K562 (cell line): ENCODE results near the gene PRDM16. TPM values are rescaled to one million over a fixed set of nuclear protein-coding genes. Genes with fewer than 3 reads are reported as not detected.

Experiments
- ATAC-seq: fragments of 200-7000 bp; cut with Tn5 transposase; 3 replicates; pipeline ENCODE4 v1.9.1; 2020; ENCODE audit warnings: moderate library complexity
- BruUV-seq: library from RNA; stranded (reverse); fragments of 400-500 nt; replicated peaks from 2 replicates; lab custom pipeline; 2021; lab: Mats Ljungman, UMichigan
- CTCF ChIA-PET: fragments of 300-600 bp; formaldehyde crosslinking; extraction: SDS; loops from one replicate; lab custom pipeline; 2021; ENCODE audit warnings: low intra/inter-chr PET ratio; lab: Yijun Ruan, JAX
- POLR2A ChIA-PET: fragments of 300-600, 350-650 bp; sonication (Branson Sonifier 250); formaldehyde crosslinking; extraction: SDS; loops from one replicate; lab custom pipeline; 2021; ENCODE audit warnings: antibody characterized with exemption, inconsistent platforms; lab: Yijun Ruan, JAX
- DNase-seq, 4 experiments: peaks; one replicate each; pipeline versions ENCODE4 v3.0.0 to v3.0.0-alpha.2; 2011 to 2018; ENCODE audit warnings: low spot score in 3 of 4, mixed read lengths in 3 of 4; ENCODE audit errors: extremely low read depth in 1 of 4
- FAIRE-seq: peaks from 2 replicates; lab custom pipeline; 2011; peaks lifted over from hg19 to GRCh38; lab: Jason Lieb, UNC
- H2AFZ ChIP-seq: 2 replicates; pipeline ENCODE4 v1.6.0; 2011; ENCODE audit warnings: low read depth, low read length, control low read depth, inconsistent platforms
- H3K27ac ChIP-seq: fragments of 200-600 bp; 3 replicates; pipeline ENCODE4 v1.8.0; 2011; ENCODE audit warnings: low read depth, mild to moderate bottlenecking, control low read depth, inconsistent platforms, low read length, moderate library complexity, mixed read lengths; ENCODE audit errors: extremely low read depth
- H3K27me3 ChIP-seq, 2 experiments: fragments of 300-600 bp in 1 of 2; 2 replicates in 1 of 2; 3 replicates in 1 of 2; pipeline versions ENCODE4 v1.6.0 to v1.8.0; 2011; ENCODE audit warnings: inconsistent platforms in 2 of 2, low read length in 2 of 2, mild to moderate bottlenecking in 1 of 2, mixed read lengths in 1 of 2, moderate library complexity in 1 of 2; ENCODE audit not compliant: control insufficient read depth in 2 of 2, insufficient read depth in 2 of 2
- H3K36me3 ChIP-seq: fragments of 300-600 bp; 3 replicates; pipeline ENCODE4 v1.8.0; 2011; ENCODE audit warnings: mild to moderate bottlenecking, low read length, inconsistent platforms; ENCODE audit not compliant: control insufficient read depth, insufficient read depth
- H3K4me1 ChIP-seq, 2 experiments: fragments of 200-600 bp in 1 of 2; replicated peaks in 1 of 2; 2 replicates in 1 of 2; 3 replicates in 1 of 2; pipeline versions ENCODE4 v1.5.1 to v1.8.0; 2011; ENCODE audit warnings: inconsistent platforms in 2 of 2, low read length in 2 of 2, mild to moderate bottlenecking in 1 of 2, mixed read lengths in 1 of 2, moderate library complexity in 1 of 2; ENCODE audit not compliant: control insufficient read depth in 2 of 2, insufficient read depth in 2 of 2
- H3K4me2 ChIP-seq: 2 replicates; pipeline ENCODE4 v1.6.1; 2011; ENCODE audit warnings: low read length, control low read depth, inconsistent platforms, mixed read lengths; ENCODE audit not compliant: insufficient read depth
- H3K4me3 ChIP-seq: fragments of 200-600 bp; sonication (generic), shearing (Covaris generic); 2 replicates; pipeline ENCODE4 v1.5.1; 2016; ENCODE audit warnings: control low read depth, inconsistent platforms
- H3K79me2 ChIP-seq: fragments of 200-600 bp; 3 replicates; pipeline ENCODE4 v1.8.0; 2011; ENCODE audit warnings: low read length, inconsistent platforms; ENCODE audit not compliant: control insufficient read depth, insufficient read depth
- H3K9ac ChIP-seq, 2 experiments: 2 replicates each; pipeline versions ENCODE4 v1.6.0 to v1.6.1; 2011; ENCODE audit warnings: low read depth in 2 of 2, low read length in 2 of 2, control low read depth in 1 of 2, inconsistent platforms in 1 of 2, mild to moderate bottlenecking in 1 of 2, mixed read lengths in 1 of 2; ENCODE audit not compliant: insufficient read depth in 1 of 2
- H3K9me1 ChIP-seq: one replicate; pipeline ENCODE4 v1.6.0; 2011; ENCODE audit warnings: inconsistent platforms, mild to moderate bottlenecking, low read length, moderate library complexity; ENCODE audit not compliant: control insufficient read depth, insufficient read depth
- H3K9me3 ChIP-seq: replicated peaks from 2 replicates; pipeline ENCODE4 v1.5.1; 2011; ENCODE audit warnings: low read depth, low read length, inconsistent platforms; ENCODE audit not compliant: control insufficient read depth, insufficient read depth
- H4K20me1 ChIP-seq: replicated peaks from 2 replicates; pipeline ENCODE4 v1.6.1; 2011; ENCODE audit warnings: low read length, inconsistent platforms, mixed read lengths; ENCODE audit not compliant: control insufficient read depth, insufficient read depth
- ARID2 ChIP-seq: fragments of 450-650 bp; IDR thresholded peaks from 2 replicates; pipeline ENCODE4 v1.6.1; 2017; ENCODE audit warnings: antibody characterized with exemption, mild to moderate bottlenecking
- BCLAF1 ChIP-seq, 2 experiments: fragments of 450-650 bp in 1 of 2; IDR thresholded peaks; 2 replicates each; pipeline ENCODE4 v1.6.1; 2011 to 2017; ENCODE audit warnings: low read depth in 2 of 2, antibody characterized with exemption in 1 of 2, borderline replicate concordance in 1 of 2, low read length in 1 of 2, mild to moderate bottlenecking in 1 of 2, mixed read lengths in 1 of 2; ENCODE audit not compliant: control insufficient read depth in 1 of 2
- GTF2A2 ChIP-seq: IDR thresholded peaks from 2 replicates; pipeline ENCODE4 v1.6.1; 2016; ENCODE audit warnings: mild to moderate bottlenecking, missing genetic modification characterization, missing compliant biosample characterization
- RBM17 ChIP-seq: fragments of 200-400 bp; formaldehyde crosslinking; IDR thresholded peaks from 2 replicates; pipeline ENCODE4 v1.6.1; 2017; ENCODE audit warnings: low read depth, mild to moderate bottlenecking, low read length, borderline replicate concordance
- SMARCA4 ChIP-seq: fragments of 450-650 bp; IDR thresholded peaks from 2 replicates; pipeline ENCODE4 v1.6.1; 2016
- THRAP3 ChIP-seq: fragments of 450-650 bp; IDR thresholded peaks from 2 replicates; pipeline ENCODE4 v1.6.1; 2016; ENCODE audit warnings: mild to moderate bottlenecking, inconsistent platforms, borderline replicate concordance
- ZZZ3 ChIP-seq: fragments of 450-650 bp; IDR thresholded peaks from 2 replicates; pipeline ENCODE4 v1.6.1; 2016; ENCODE audit warnings: antibody characterized with exemption, mild to moderate bottlenecking, moderate library complexity
- WGBS: fragments of 100-300 bp; shearing (Covaris generic); methylation state at CpG from one replicate; pipeline ENCODE4 v1.1.6; 2016; ENCODE audit warnings: low coverage, mixed read lengths; ENCODE audit not compliant: insufficient coverage; ENCODE audit errors: missing lambda C conversion rate; 5-methylcytosine and 5-hydroxymethylcytosine counted together
- in situ Hi-C: fragments of 300-500 bp; cut with MboI; formaldehyde crosslinking; loops from 4 replicates; pipeline ENCODE4 v1.15.0; 2018; ENCODE audit warnings: inconsistent platforms, mixed read lengths
- intact Hi-C: fragments of 100-400 bp; cut with micrococcal nuclease; formaldehyde crosslinking; loops from 2 replicates; pipeline ENCODE4 v1.14.2; 2022
- polyA plus RNA-seq, 8 experiments: library from polyadenylated mRNA; depleted of rRNA in 4 of 8; stranded (reverse) in 5 of 8; unstranded in 3 of 8; fragments of >200 nt; fragmentation: Nextera tagmentation in 2 of 8; fragmentation: Illumina TruSeq in 1 of 8; extraction: Ambion mirVana in 2 of 8; extraction: Trizol in 1 of 8; gene quantifications; 2 replicates each; pipeline versions ENCODE4 v1.2.1 to v1.2.3, GENCODE V29; 2011 to 2014; ENCODE audit warnings: inconsistent platforms in 1 of 8, missing spikeins in 1 of 8
- total RNA-seq, 7 experiments: library from RNA; depleted of rRNA in 6 of 7; stranded (reverse); fragments of >200 nt in 6 of 7; fragmentation: Illumina TruSeq in 2 of 7; extraction: Trizol in 2 of 7; gene quantifications; 2 replicates each; pipeline versions ENCODE4 v1.2.1 to v1.2.3, GENCODE V29; 2011 to 2021; ENCODE audit warnings: low replicate concordance in 1 of 7

Gene PRDM16
- total and polyA plus RNA-seq, 9 of the 15 experiments (the other 6 are each of a cell fraction or from before 2014, with no cell fraction given) = 0.10 to 0.27 TPM; not detected in 7

- TF ChIP-seq BCLAF1 (IDR thresholded peaks at IDR 0.05; ENCODE audit: borderline replicate concordance in 1 of 2, control insufficient read depth in 1 of 2, low read depth in 2 of 2, low read length in 1 of 2) (no peak), ARID2 (no peak), THRAP3 (no peak), SMARCA4 (no peak), GTF2A2 (tag) (no peak), RBM17 (no peak)
These were observed 76.7 kb downstream of the PRDM16 start (continued) for GRCh38 chr1:3145532-3146325.

GRCh38 chr1:3146458-3146857, 77.5 kb downstream of the PRDM16 start:
- no TSS peak for BruUV-seq
- H4K20me1 ChIP-seq = peaks cover 4% of the 10 kb centered on the region; the same call in 1 of the 2 replicates
- peaks cover 0 to 3% of the 10 kb centered on the region in 2 experiments; a peak in 1 of 5 replicates for H3K4me1 ChIP-seq
- ATAC-seq = no peak
- 6% methylated on average over 14 of the region's 14 CpGs for WGBS
- TF ChIP-seq ZZZ3 = no peak
- TF ChIP-seq, all 486 proteins: peak for 0
- H3K9me3 ChIP-seq = no peaks in the 10 kb centered on the region
- intact Hi-C loops = no loop called here
- no peak overlapping the region for H3K4me3 ChIP-seq
- H3K27me3 ChIP-seq = peaks cover 13 to 39% of the 10 kb centered on the region in 2 experiments; a peak in 4 of 5 replicates
- no peak overlapping the region for H3K27ac ChIP-seq
- ChIA-PET POLR2A (no interaction called here), CTCF (no interaction called here)
- no peaks in the 10 kb centered on the region for H3K36me3 ChIP-seq
- FAIRE-seq (no peak), DNase-seq (no peak)
- peaks cover 3% of the 10 kb centered on the region for H3K9me1 ChIP-seq
- H3K9ac ChIP-seq = no peak overlapping the region
- H3K79me2 ChIP-seq = no peaks in the 10 kb centered on the region
- no peak overlapping the region for H2AFZ ChIP-seq
- in situ Hi-C loops = no loop called here
- H3K4me2 ChIP-seq = no peak overlapping the region
